Activated T-cell treated with anti-CD3 and anti-CD28 coated beads, Interleukin-2, amount 50 U/mL, for 4 hours (primary cell): ENCODE results near the gene AMIGO2. TPM values are rescaled to one million over a fixed set of nuclear protein-coding genes. Genes with fewer than 3 reads are reported as not detected.

Source experiments
- total RNA-seq, 3 donors: library from RNA; stranded (reverse); gene quantifications; one replicate each; pipeline ENCODE4 v1.2.1, GENCODE V29; 2021

AMIGO2 gene
- total RNA-seq, 3 donors from 2014 or later = 27.8 to 39.7 (median 30.4) TPM

Other genes starting within 250 kb of the AMIGO2 start
- gene PCED1B, start 338 bp downstream of the AMIGO2 start, total RNA-seq = 10 to 100 TPM; 57.1 to 78.2 (median 71.2) TPM